Activated naive CD4-positive, alpha-beta T cell treated with anti-CD3 and anti-CD28 coated beads, Interleukin-2, amount 10 ng/mL, durations not matched to agents 7 days and 5 days (primary cell): ENCODE measurements around the gene OTOR.

Experiments
- CTCF ChIA-PET: fragments of 350-600 bp; sonication (Branson Sonifier 250); formaldehyde crosslinking; loops from one replicate; lab custom pipeline; 2021; ENCODE audit warnings: antibody characterized with exemption; lab: Charles Lee
- DNase-seq: peaks from one replicate; pipeline ENCODE4 v3.0.0-alpha.2; 2020
- H3K27ac Mint-ChIP-seq: one replicate; pipeline ENCODE4 v1.8.0; 2021; ENCODE audit warnings: mild to moderate bottlenecking, moderate library complexity, mixed read lengths
- H3K27me3 Mint-ChIP-seq: one replicate; pipeline ENCODE4 v1.8.0; 2021; ENCODE audit warnings: mild to moderate bottlenecking, mixed read lengths
- H3K36me3 Mint-ChIP-seq: one replicate; pipeline ENCODE4 v1.8.0; 2021; ENCODE audit warnings: mixed read lengths
- H3K4me1 Mint-ChIP-seq: one replicate; pipeline ENCODE4 v1.8.0; 2021; ENCODE audit warnings: mixed read lengths
- H3K4me3 Mint-ChIP-seq: one replicate; pipeline ENCODE4 v1.8.0; 2021; ENCODE audit warnings: mild to moderate bottlenecking, moderate library complexity, mixed read lengths
- H3K9me3 Mint-ChIP-seq: one replicate; pipeline ENCODE4 v1.8.0; 2021; ENCODE audit warnings: mixed read lengths

The OTOR gene

DNA sequence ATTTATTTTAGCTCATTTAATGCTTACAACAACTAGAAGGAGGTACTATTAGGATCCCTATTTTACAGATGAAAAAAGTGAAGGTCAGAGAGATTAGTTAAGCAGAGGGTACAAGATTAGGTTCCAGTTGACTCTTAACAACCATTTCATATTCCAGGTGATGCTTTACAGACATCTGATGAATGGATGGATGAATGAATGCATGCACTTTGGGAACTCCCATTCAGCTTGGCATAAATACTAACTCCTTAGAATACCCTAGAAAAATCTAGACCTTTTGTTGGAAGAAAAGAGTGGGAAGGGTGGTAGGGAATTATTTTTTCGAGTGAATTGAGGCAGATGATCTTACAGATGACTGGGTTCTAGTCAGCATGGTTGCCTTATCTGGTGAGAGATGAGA is 19.1 kb upstream of the OTOR start:
- CTCF ChIA-PET, result interaction anchor here (1.0 kb wide), 1 partner anchor 10 kb away, joined by 3 read pairs; no protein-coding TSS in a partner anchor
- peaks cover 45% of the 10 kb centered on the region for H3K4me1 Mint-ChIP-seq
- H3K9me3 Mint-ChIP-seq, result peaks cover 6% of the 10 kb centered on the region
- H3K36me3 Mint-ChIP-seq, result peaks cover 44% of the 10 kb centered on the region
- H3K4me3 Mint-ChIP-seq, result peak overlapping the region; percentile 99
- H3K27ac Mint-ChIP-seq, result peak overlapping the region; percentile 98
- DNase-seq, result no peak
- peaks cover 12% of the 10 kb centered on the region for H3K27me3 Mint-ChIP-seq

GRCh38 chr20:16729565-16730460 is 18.3 kb upstream of the OTOR start, which contains the start of gene SNRPB2:
SNRPB2 (plus strand) TSS chr20:16730026; CDS start chr20:16731703, 1,677 bp downstream.
- peaks cover 12% of the 10 kb centered on the region for H3K27me3 Mint-ChIP-seq
- H3K27ac Mint-ChIP-seq, result peak within 1 kb of the TSS; percentile 98
- peaks cover 48% of the 10 kb centered on the region for H3K36me3 Mint-ChIP-seq
- peaks cover 48% of the 10 kb centered on the region for H3K4me1 Mint-ChIP-seq
- peaks cover 6% of the 10 kb centered on the region for H3K9me3 Mint-ChIP-seq
- peak; percentile 96 for DNase-seq
- CTCF ChIA-PET, result interaction anchor here (1.0 kb wide), 1 partner anchor 10 kb away, joined by 3 read pairs; no protein-coding TSS in a partner anchor
- peak within 1 kb of the TSS; percentile 99 for H3K4me3 Mint-ChIP-seq

- peak overlapping the region; percentile 5 for H3K27ac Mint-ChIP-seq
- peaks cover 52% of the 10 kb centered on the region for H3K4me1 Mint-ChIP-seq
- H3K9me3 Mint-ChIP-seq, result peaks cover 6% of the 10 kb centered on the region
- CTCF ChIA-PET, result interaction anchor here (1.8 kb wide), 1 partner anchor 28 kb away, joined by 5 read pairs; no protein-coding TSS in a partner anchor
- no peak for DNase-seq
- H3K27me3 Mint-ChIP-seq, result peaks cover 4% of the 10 kb centered on the region
- H3K36me3 Mint-ChIP-seq, result peaks cover 62% of the 10 kb centered on the region
- no peak overlapping the region for H3K4me3 Mint-ChIP-seq
Observed at GRCh38 chr20:16732506-16733152, 15.5 kb upstream of the OTOR start.

DNA sequence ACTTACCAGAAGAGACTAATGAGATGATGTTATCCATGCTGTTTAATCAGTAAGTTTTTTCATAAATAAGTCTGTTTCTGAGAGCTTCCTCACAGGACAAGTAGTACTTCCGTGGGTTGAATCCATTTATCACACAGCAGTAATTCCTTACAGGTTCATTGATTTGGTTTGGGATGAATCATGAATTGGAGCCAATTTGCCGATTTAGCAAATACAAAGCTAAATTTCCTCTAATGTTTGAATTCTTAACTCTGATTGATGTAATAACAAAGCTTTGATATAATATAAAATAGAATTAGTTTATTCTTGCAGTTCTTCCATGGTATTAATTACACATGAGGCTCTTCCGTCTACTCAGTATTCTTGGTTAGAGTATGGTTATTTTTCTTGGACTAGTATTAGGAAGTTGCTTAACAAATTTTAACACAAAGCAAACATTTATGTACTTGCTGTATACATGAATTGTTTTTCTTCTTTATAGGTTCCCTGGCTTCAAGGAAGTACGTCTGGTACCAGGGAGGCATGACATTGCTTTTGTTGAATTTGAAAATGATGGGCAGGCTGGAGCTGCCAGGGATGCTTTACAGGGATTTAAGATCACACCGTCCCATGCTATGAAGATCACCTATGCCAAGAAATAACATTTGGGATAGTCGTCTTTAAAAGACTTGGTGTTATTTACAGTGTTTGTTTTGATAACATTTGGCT is 7.6 kb upstream of the OTOR start:
- Mint-ChIP-seq H3K4me3 (no peak overlapping the region), H3K9me3 (no peaks in the 10 kb centered on the region), H3K36me3 (peaks cover 44% of the 10 kb centered on the region), H3K27ac (no peak overlapping the region), H3K27me3 (no peaks in the 10 kb centered on the region), H3K4me1 (no peaks in the 10 kb centered on the region)
- DNase-seq, result no peak
- CTCF ChIA-PET, result interaction anchor here (1.2 kb wide), 1 partner anchor 21 kb away, joined by 3 read pairs; no protein-coding TSS in a partner anchor

GRCh38 chr20:16744178-16744807 is 3.9 kb upstream of the OTOR start:
- CTCF ChIA-PET, result no interaction called here
- no peak for DNase-seq
- H3K36me3 Mint-ChIP-seq, result peaks cover 28% of the 10 kb centered on the region
- H3K9me3 Mint-ChIP-seq, result no peaks in the 10 kb centered on the region
- no peak overlapping the region for H3K4me3 Mint-ChIP-seq
- H3K27ac Mint-ChIP-seq, result no peak overlapping the region
- no peaks in the 10 kb centered on the region for H3K4me1 Mint-ChIP-seq
- H3K27me3 Mint-ChIP-seq, result peaks cover 4% of the 10 kb centered on the region

DNA sequence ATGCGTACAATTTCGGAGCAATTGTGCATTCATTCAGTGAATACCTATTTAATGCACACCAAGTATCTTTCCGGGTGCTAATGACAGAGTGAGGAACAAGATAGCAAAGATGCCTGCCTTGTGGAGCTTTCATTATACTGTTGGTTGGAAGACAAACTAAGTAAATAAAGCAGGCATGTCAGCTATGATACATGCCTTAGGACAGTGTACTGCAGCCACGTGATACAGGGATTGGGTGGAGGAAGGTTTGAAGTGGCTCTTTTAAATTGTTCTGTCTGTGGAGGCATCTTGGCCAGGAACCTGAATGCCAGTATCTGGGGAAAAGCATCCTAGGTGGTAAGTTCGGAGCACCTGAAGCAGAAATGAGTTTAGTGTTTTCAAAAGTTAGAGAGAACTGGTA is 3.0 kb upstream of the OTOR start:
- H3K36me3 Mint-ChIP-seq, result peaks cover 20% of the 10 kb centered on the region
- CTCF ChIA-PET, result no interaction called here
- H3K27me3 Mint-ChIP-seq, result peaks cover 8% of the 10 kb centered on the region
- no peak overlapping the region for H3K4me3 Mint-ChIP-seq
- no peaks in the 10 kb centered on the region for H3K9me3 Mint-ChIP-seq
- no peak overlapping the region for H3K27ac Mint-ChIP-seq
- DNase-seq, result no peak
- H3K4me1 Mint-ChIP-seq, result no peaks in the 10 kb centered on the region

DNA sequence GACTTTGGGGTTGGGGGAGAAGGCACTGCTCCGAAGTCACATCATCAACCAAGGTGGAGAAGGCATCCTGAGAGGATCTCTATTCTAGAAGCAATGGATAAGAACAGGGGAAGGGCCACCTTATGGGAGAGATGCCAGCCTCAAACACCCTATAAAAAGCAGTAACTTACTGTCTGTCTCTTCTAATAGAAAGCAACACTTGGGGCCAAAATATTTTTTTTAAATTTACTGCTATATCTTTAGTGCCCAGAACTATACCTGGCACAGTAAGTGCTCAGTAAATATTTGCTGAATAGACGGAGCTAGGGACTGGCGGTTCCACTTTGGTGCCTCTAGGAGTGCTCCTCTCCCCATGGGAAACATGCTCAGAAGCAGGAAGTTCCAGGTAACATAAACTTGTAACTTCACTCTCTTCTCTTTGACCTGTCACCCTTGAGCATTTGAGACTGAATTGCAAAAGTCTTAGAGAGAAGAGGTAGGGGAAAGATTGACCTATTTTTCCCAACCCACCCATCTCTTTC is 807 bp upstream of the OTOR start:
- H3K9me3 Mint-ChIP-seq, result no peaks in the 10 kb centered on the region
- CTCF ChIA-PET, result interaction anchor here (1.3 kb wide), 1 partner anchor 15 kb away, joined by 3 read pairs; no protein-coding TSS in a partner anchor
- H3K4me1 Mint-ChIP-seq, result no peaks in the 10 kb centered on the region
- no peak overlapping the region for H3K27ac Mint-ChIP-seq
- no peak overlapping the region for H3K4me3 Mint-ChIP-seq
- H3K36me3 Mint-ChIP-seq, result peaks cover 4% of the 10 kb centered on the region
- H3K27me3 Mint-ChIP-seq, result peaks cover 12% of the 10 kb centered on the region
- no peak for DNase-seq

DNA sequence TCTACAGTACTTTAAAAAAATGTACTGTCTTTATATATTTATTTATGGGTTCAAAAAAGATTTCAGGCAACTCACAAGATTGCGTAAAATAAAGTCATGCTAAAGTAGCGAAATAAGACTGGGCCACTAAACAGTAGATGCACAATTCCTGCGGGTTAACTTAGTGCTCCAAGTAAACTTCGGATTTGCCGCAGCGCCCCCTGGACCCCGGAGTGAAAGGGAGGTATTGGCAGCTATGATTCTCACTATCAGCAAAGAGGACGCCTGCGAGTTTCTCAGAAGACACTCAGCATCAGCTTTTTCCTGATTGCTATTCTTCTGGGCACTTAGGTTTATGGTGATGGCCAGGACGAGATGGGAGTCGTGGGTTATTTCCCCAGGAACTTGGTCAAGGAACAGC is 1.4 kb downstream of the OTOR start:
- DNase-seq, result no peak
- H3K9me3 Mint-ChIP-seq, result no peaks in the 10 kb centered on the region
- no peak overlapping the region for H3K27ac Mint-ChIP-seq
- H3K4me1 Mint-ChIP-seq, result no peaks in the 10 kb centered on the region
- CTCF ChIA-PET, result interaction anchor here (1.0 to 1.1 kb wide), 2 partner anchors 14 to 16 kb away, joined by 3 read pairs; no protein-coding TSS in a partner anchor
- H3K27me3 Mint-ChIP-seq, result peaks cover 14% of the 10 kb centered on the region
- H3K36me3 Mint-ChIP-seq, result no peaks in the 10 kb centered on the region
- H3K4me3 Mint-ChIP-seq, result no peak overlapping the region

DNA sequence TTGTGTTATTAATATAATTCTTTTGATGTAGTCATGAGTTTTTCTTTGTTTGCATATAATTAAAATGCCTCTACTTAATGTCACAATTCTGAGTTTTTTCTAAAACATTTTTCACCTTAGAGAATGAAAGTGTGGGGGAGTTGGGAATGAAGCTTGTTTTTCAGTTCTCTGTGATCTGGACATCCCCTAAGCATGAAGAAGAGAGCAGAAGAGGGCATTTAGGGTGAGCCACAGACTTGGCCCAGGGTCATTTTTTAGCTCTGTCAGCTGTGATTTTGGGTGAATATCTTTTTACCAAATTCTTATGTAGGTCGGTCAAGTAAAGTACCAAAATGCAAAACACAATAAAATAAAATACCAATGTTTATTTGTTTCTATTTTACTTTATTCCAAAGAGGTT is 3.9 kb downstream of the OTOR start:
- peaks cover 10% of the 10 kb centered on the region for H3K27me3 Mint-ChIP-seq
- no peak for DNase-seq
- H3K27ac Mint-ChIP-seq, result no peak overlapping the region
- H3K4me1 Mint-ChIP-seq, result no peaks in the 10 kb centered on the region
- H3K4me3 Mint-ChIP-seq, result no peak overlapping the region
- H3K9me3 Mint-ChIP-seq, result peaks cover 1% of the 10 kb centered on the region
- no peaks in the 10 kb centered on the region for H3K36me3 Mint-ChIP-seq
- CTCF ChIA-PET, result no interaction called here

DNA sequence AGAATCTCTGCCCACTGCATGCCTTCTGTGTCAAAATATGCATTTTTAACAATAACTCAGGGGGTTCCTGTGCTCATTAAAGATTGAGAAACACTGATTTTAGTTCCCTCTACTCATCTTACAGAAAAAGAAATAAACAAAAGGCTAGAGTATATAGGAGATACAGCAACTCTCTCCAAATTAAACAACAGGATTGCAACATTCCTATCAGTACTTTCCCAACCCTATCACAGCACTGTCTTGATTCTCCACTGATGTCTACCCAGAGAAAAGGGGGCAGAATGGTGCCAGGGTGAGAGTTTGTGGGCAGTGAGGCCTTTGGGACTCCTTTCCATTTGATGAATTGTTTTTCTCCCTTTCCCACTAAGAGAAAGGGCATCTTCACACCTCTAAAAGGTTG is 4.7 kb downstream of the OTOR start:
- H3K36me3 Mint-ChIP-seq, result no peaks in the 10 kb centered on the region
- peaks cover 10% of the 10 kb centered on the region for H3K27me3 Mint-ChIP-seq
- CTCF ChIA-PET, result no interaction called here
- H3K27ac Mint-ChIP-seq, result no peak overlapping the region
- DNase-seq, result no peak
- no peaks in the 10 kb centered on the region for H3K4me1 Mint-ChIP-seq
- peaks cover 1% of the 10 kb centered on the region for H3K9me3 Mint-ChIP-seq
- H3K4me3 Mint-ChIP-seq, result no peak overlapping the region

DNA sequence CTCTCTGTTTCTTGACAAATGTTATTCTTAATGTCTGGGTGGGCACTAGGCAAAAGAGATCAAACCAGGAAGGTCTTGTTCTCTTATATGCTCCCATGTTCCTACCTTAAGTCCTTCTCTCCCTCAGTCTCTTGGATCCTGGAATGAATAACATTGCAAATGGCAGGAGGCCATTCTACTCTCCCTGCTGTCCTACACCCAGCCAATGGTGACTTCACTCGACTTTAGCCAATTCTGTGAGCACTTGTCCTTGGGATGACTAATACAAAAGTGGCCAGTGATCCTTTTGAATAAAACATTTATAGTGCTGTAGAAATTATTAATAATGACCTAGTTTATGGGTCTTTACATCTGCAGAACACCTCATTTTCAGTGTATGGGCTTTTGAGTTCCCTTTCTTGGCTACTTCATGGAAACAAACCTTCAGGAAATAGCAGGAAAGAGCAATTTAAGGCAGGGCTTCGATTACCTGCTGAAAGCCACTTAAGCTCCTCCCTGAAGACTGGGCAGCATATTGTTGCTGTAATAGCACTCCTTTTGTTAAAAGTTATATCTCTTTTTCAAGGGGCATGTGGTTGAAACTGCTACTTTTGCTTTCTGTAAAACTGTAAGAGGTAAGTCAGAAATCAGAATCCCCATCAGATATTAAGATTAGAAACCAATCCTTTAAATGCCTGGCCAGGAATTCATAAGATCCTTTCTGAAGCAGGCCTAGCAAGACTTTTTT is 10.5 kb downstream of the OTOR start:
- Mint-ChIP-seq H3K4me3 (no peak overlapping the region), H3K4me1 (no peaks in the 10 kb centered on the region), H3K9me3 (peaks cover 1% of the 10 kb centered on the region), H3K27me3 (peaks cover 11% of the 10 kb centered on the region), H3K27ac (no peak overlapping the region), H3K36me3 (no peaks in the 10 kb centered on the region)
- no peak for DNase-seq
- CTCF ChIA-PET, result no interaction called here

GRCh38 chr20:16759181-16759563 is 11.0 kb downstream of the OTOR start:
- H3K27ac Mint-ChIP-seq, result no peak overlapping the region
- H3K27me3 Mint-ChIP-seq, result peaks cover 14% of the 10 kb centered on the region
- CTCF ChIA-PET, result no interaction called here

More at GRCh38 chr20:16759181-16759563, 11.0 kb downstream of the OTOR start:
- Mint-ChIP-seq H3K36me3 (no peaks in the 10 kb centered on the region), H3K9me3 (peaks cover 1% of the 10 kb centered on the region), H3K4me1 (no peaks in the 10 kb centered on the region), H3K4me3 (no peak overlapping the region)
- no peak for DNase-seq
